HG02973 (cell line): Measurements from ENCODE around the gene PPIP5K2.
"Not testable (repeated sequence)": the region's sequence is repeated elsewhere in the genome, so short reads cannot be mapped to it uniquely, and the experiment has no call there.

ENCODE experiments used
- ATAC-seq: cut with Tn5 transposase; IDR thresholded peaks from one replicate; pipeline ENCODE4 v1.9.1; 2021; ENCODE audit warnings: moderate library complexity; ENCODE audit not compliant: unreplicated experiment

The PPIP5K2 gene

GRCh38 chr5:103120607-103121200 is 603 bp downstream of the PPIP5K2 start:
- no peak for ATAC-seq

GRCh38 chr5:103122242-103122641 is 2.1 kb downstream of the PPIP5K2 start:
- no peak for ATAC-seq

- ATAC-seq, result no peak
Measured at GRCh38 chr5:103126557-103126956, 6.5 kb downstream of the PPIP5K2 start.

GRCh38 chr5:103127292-103127817 is 7.3 kb downstream of the PPIP5K2 start:
- no peak for ATAC-seq

GRCh38 chr5:103128202-103128601 is 8.1 kb downstream of the PPIP5K2 start:
- ATAC-seq, result no peak

- ATAC-seq, result no peak
Measured at GRCh38 chr5:103132684-103133083, 12.6 kb downstream of the PPIP5K2 start.

- ATAC-seq, result no peak
Measured at GRCh38 chr5:103133231-103133630, 13.1 kb downstream of the PPIP5K2 start.

GRCh38 chr5:103135461-103135860 is 15.4 kb downstream of the PPIP5K2 start:
- ATAC-seq, result no peak

GRCh38 chr5:103138202-103138690 is 18.1 kb downstream of the PPIP5K2 start:
- ATAC-seq, result no peak

GRCh38 chr5:103139264-103139865 is 19.3 kb downstream of the PPIP5K2 start:
- ATAC-seq, result peak; percentile 96

- ATAC-seq, result not testable (repeated sequence)
Measured at GRCh38 chr5:103142132-103142531, 22.0 kb downstream of the PPIP5K2 start.

GRCh38 chr5:103145196-103145595 is 25.1 kb downstream of the PPIP5K2 start:
- no peak for ATAC-seq

GRCh38 chr5:103148213-103148612 is 28.1 kb downstream of the PPIP5K2 start:
- ATAC-seq, result no peak

GRCh38 chr5:103151156-103151555 is 31.1 kb downstream of the PPIP5K2 start:
- no peak for ATAC-seq

GRCh38 chr5:103166706-103167105 is 46.6 kb downstream of the PPIP5K2 start:
- no peak for ATAC-seq

GRCh38 chr5:103174147-103174546 is 54.0 kb downstream of the PPIP5K2 start:
- ATAC-seq, result no peak

GRCh38 chr5:103177543-103177942 is 57.4 kb downstream of the PPIP5K2 start:
- no peak for ATAC-seq

GRCh38 chr5:103178167-103178566 is 58.1 kb downstream of the PPIP5K2 start:
- ATAC-seq, result no peak

GRCh38 chr5:103186152-103186551 is 66.1 kb downstream of the PPIP5K2 start:
- ATAC-seq, result no peak

GRCh38 chr5:103188436-103188835 is 68.3 kb downstream of the PPIP5K2 start:
- no peak for ATAC-seq

GRCh38 chr5:103203226-103203625 is 83.1 kb downstream of the PPIP5K2 start:
- ATAC-seq, result no peak

- ATAC-seq, result not testable (repeated sequence)
Measured at GRCh38 chr5:103204990-103205389, 84.9 kb downstream of the PPIP5K2 start.
